ENCODE data around the gene TNFAIP3.

The TNFAIP3 gene

GRCh38 chr6:137864812-137865508 is 2.1 kb upstream of the TNFAIP3 start:
- no peak for DNase-seq (ENCODE audit: insufficient read length, low spot score)
- no peak for FAIRE-seq
- no peak for TF ChIP-seq POLR2A (IDR thresholded peaks at IDR 0.05; ENCODE audit: low read depth, low read length)

GRCh38 chr6:137866200-137866913 is 702 bp upstream of the TNFAIP3 start:
- FAIRE-seq (no peak), DNase-seq (ENCODE audit: insufficient read length, low spot score) (peak; percentile 31)
- TF ChIP-seq POLR2A (IDR thresholded peaks at IDR 0.05; ENCODE audit: low read depth, low read length) = no peak

GRCh38 chr6:137867685-137868509 is 838 bp downstream of the TNFAIP3 start:
- TF ChIP-seq POLR2A (IDR thresholded peaks at IDR 0.05; ENCODE audit: low read depth, low read length) = no peak
- FAIRE-seq (no peak), DNase-seq (ENCODE audit: insufficient read length, low spot score) (no peak)

GRCh38 chr6:137868721-137869548 is 1.9 kb downstream of the TNFAIP3 start:
- TF ChIP-seq POLR2A (IDR thresholded peaks at IDR 0.05; ENCODE audit: low read depth, low read length) = no peak
- no peak for FAIRE-seq
- DNase-seq (ENCODE audit: insufficient read length, low spot score) = no peak

GRCh38 chr6:137869549-137870307 is 2.7 kb downstream of the TNFAIP3 start:
- TF ChIP-seq POLR2A (IDR thresholded peaks at IDR 0.05; ENCODE audit: low read depth, low read length) = no peak
- DNase-seq (ENCODE audit: insufficient read length, low spot score) = no peak
- FAIRE-seq = no peak

- no peak for DNase-seq (ENCODE audit: insufficient read length, low spot score)
- no peak for FAIRE-seq
- no peak for TF ChIP-seq POLR2A (IDR thresholded peaks at IDR 0.05; ENCODE audit: low read depth, low read length)
These were observed 3.2 kb downstream of the TNFAIP3 start for GRCh38 chr6:137870308-137870644.

GRCh38 chr6:137870744-137871247 is 3.7 kb downstream of the TNFAIP3 start:
- no peak for TF ChIP-seq POLR2A (IDR thresholded peaks at IDR 0.05; ENCODE audit: low read depth, low read length)

GRCh38 chr6:137871291-137871690 is 4.2 kb downstream of the TNFAIP3 start:
- no peak for TF ChIP-seq POLR2A (IDR thresholded peaks at IDR 0.05; ENCODE audit: low read depth, low read length)
- DNase-seq (ENCODE audit: insufficient read length, low spot score) (no peak), FAIRE-seq (no peak)

More at GRCh38 chr6:137870744-137871247, 3.7 kb downstream of the TNFAIP3 start:
- DNase-seq (ENCODE audit: insufficient read length, low spot score) (no peak), FAIRE-seq (no peak)

GRCh38 chr6:137871831-137872454 is 4.9 kb downstream of the TNFAIP3 start:
- FAIRE-seq = no peak
- no peak for TF ChIP-seq POLR2A (IDR thresholded peaks at IDR 0.05; ENCODE audit: low read depth, low read length)
- no peak for DNase-seq (ENCODE audit: insufficient read length, low spot score)

GRCh38 chr6:137872581-137873115 is 5.6 kb downstream of the TNFAIP3 start:
- DNase-seq (ENCODE audit: insufficient read length, low spot score) (no peak), FAIRE-seq (no peak)
- no peak for TF ChIP-seq POLR2A (IDR thresholded peaks at IDR 0.05; ENCODE audit: low read depth, low read length)

- TF ChIP-seq POLR2A (IDR thresholded peaks at IDR 0.05; ENCODE audit: low read depth, low read length) = no peak
- DNase-seq (ENCODE audit: insufficient read length, low spot score) (peak; percentile 43), FAIRE-seq (no peak)
These were observed 6.3 kb downstream of the TNFAIP3 start for GRCh38 chr6:137873273-137873762.
